Prostate gland (tissue), 2 donors: Measurements from ENCODE around the gene VNN1.

ENCODE experiments used
- CTCF ChIP-seq, 4 experiments: fragments of 200-600 bp in 2 of 4; fragments of 450-650 bp in 2 of 4; sonication (generic) in 2 of 4; IDR thresholded peaks; 1 replicate in 3 of 4; 2 replicates in 1 of 4; pipeline ENCODE4 v1.5.1; 2016 to 2019; ENCODE audit warnings: antibody characterized with exemption in 4 of 4, mild to moderate bottlenecking in 2 of 4, moderate library complexity in 2 of 4
- POLR2A ChIP-seq: fragments of 450-650 bp; IDR thresholded peaks from one replicate; pipeline ENCODE4 v1.6.1; 2016; ENCODE audit warnings: antibody characterized with exemption, mild to moderate bottlenecking
- POLR2AphosphoS5 ChIP-seq: sonication (generic); formaldehyde crosslinking; IDR thresholded peaks from one replicate; pipeline ENCODE4 v1.6.1; 2017; ENCODE audit warnings: antibody characterized with exemption

GRCh38 chr6:132725471-132725870, 11.6 kb upstream of the VNN1 start:
- TF ChIP-seq CTCF (IDR thresholded peaks at IDR 0.05), result no peak
- no peak for TF ChIP-seq POLR2AphosphoS5
- TF ChIP-seq POLR2A, result no peak
